ENCODE results near the gene ATP6V1C2. TPM values are rescaled to one million over a fixed set of nuclear protein-coding genes. Genes with fewer than 3 reads are reported as not detected.
A peak's percentile ranks its signal among the peaks of the same experiment; 100 is the strongest.

Gene ATP6V1C2
- total RNA-seq, 1 donor from 2014 or later = 0.26 TPM

DNA sequence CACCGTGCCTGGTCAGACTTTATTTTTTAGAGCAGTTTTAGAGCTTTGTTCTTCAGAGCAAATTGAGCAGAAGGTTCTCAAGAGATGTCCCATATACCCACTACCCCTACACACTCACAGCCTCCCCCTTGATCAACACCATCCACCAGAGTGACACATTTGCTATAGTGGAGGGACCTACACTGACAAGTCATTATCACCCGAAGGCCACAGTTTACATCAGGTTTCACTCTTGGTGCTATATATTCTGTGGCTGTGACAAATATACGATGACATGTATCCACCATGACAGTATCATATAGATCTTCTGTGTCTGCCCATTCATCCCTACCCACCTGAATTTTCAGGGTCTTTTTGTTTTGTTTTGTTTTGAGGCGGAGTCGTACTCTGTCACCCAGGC lies 15.4 kb upstream of the ATP6V1C2 start:
- TF ChIP-seq, protein P1, sequence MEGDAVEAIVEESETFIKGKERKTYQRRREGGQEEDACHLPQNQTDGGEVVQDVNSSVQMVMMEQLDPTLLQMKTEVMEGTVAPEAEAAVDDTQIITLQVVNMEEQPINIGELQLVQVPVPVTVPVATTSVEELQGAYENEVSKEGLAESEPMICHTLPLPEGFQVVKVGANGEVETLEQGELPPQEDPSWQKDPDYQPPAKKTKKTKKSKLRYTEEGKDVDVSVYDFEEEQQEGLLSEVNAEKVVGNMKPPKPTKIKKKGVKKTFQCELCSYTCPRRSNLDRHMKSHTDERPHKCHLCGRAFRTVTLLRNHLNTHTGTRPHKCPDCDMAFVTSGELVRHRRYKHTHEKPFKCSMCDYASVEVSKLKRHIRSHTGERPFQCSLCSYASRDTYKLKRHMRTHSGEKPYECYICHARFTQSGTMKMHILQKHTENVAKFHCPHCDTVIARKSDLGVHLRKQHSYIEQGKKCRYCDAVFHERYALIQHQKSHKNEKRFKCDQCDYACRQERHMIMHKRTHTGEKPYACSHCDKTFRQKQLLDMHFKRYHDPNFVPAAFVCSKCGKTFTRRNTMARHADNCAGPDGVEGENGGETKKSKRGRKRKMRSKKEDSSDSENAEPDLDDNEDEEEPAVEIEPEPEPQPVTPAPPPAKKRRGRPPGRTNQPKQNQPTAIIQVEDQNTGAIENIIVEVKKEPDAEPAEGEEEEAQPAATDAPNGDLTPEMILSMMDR (IDR thresholded peaks at IDR 0.05; ENCODE audit: insufficient read depth, low read length, severe bottlenecking) = no peak
- Histone ChIP-seq H3K36me3 (ENCODE audit: control insufficient read depth, insufficient read depth, low read length) (no peaks in the 10 kb centered on the region), H3K27me3 (ENCODE audit: control insufficient read depth, insufficient read depth, low read length) (no peaks in the 10 kb centered on the region), H3K4me3 (ENCODE audit: low read depth, low read length) (no peak overlapping the region)
- FAIRE-seq (no peak), DNase-seq (ENCODE audit: low read depth) (no peak)

DNA sequence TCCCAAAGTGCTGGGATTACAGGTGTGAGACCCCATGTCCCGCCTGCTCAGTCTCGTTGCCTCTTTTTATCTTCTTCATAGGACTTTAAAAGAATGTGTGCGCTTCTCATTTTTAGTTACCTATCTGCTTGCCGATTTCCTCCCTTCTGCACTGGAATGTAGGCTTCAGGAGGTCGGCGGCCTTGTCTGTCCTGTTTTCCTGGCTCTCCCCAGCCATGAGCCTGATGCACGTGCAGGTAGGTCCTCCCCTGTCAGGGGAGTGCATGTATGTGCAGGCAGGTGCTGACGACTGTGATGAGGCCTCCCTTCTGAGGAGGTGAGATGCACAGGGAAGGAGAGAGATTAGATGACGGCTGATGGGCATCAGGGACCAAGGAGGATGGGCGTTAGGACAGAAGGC lies 13.6 kb upstream of the ATP6V1C2 start:
- DNase-seq (ENCODE audit: low read depth) (no peak), FAIRE-seq (no peak)
- H3K4me3 ChIP-seq (ENCODE audit: low read depth, low read length) = no peak overlapping the region
- no peaks in the 10 kb centered on the region for H3K36me3 ChIP-seq (ENCODE audit: control insufficient read depth, insufficient read depth, low read length)
- no peaks in the 10 kb centered on the region for H3K27me3 ChIP-seq (ENCODE audit: control insufficient read depth, insufficient read depth, low read length)
- TF ChIP-seq, protein P1 (IDR thresholded peaks at IDR 0.05; ENCODE audit: insufficient read depth, low read length, severe bottlenecking) = no peak

DNA sequence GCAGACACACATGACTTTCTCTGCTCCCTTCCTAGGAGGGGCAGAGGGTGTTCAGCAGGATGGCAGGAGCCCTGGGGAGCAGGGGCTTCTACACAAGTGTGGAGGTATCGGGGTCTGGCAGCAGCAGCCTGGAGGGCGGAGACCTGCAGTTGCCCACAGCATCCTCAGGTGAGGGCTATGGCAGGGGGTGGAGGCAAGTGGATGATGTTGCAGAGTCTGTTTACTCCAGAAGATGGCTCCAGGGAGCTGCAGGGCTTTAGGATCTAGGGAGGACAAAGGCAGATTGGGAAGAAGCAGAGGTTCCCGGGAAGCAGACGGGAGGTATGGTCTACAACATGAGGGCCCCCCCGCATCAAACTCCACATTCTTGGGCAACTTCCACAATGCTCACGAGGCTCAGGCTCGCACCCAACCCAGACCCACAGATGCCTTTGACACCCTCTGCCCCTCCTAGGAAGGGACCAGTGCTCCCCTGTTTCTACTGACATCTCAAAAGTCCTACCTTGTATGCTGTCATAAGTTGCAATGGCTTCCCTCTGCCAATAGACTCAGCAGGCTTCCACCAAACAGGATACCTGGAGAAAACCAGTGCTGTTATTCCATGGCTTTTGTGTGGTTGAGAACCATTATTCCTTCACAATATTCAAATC lies 12.0 kb upstream of the ATP6V1C2 start:
- FAIRE-seq = no peak
- peak; percentile 52 for DNase-seq (ENCODE audit: low read depth)
- no peaks in the 10 kb centered on the region for H3K36me3 ChIP-seq (ENCODE audit: control insufficient read depth, insufficient read depth, low read length)
- no peaks in the 10 kb centered on the region for H3K27me3 ChIP-seq (ENCODE audit: control insufficient read depth, insufficient read depth, low read length)
- TF ChIP-seq, protein P1 (IDR thresholded peaks at IDR 0.05; ENCODE audit: insufficient read depth, low read length, severe bottlenecking) = peak; percentile 79
- no peak overlapping the region for H3K4me3 ChIP-seq (ENCODE audit: low read depth, low read length)

DNA sequence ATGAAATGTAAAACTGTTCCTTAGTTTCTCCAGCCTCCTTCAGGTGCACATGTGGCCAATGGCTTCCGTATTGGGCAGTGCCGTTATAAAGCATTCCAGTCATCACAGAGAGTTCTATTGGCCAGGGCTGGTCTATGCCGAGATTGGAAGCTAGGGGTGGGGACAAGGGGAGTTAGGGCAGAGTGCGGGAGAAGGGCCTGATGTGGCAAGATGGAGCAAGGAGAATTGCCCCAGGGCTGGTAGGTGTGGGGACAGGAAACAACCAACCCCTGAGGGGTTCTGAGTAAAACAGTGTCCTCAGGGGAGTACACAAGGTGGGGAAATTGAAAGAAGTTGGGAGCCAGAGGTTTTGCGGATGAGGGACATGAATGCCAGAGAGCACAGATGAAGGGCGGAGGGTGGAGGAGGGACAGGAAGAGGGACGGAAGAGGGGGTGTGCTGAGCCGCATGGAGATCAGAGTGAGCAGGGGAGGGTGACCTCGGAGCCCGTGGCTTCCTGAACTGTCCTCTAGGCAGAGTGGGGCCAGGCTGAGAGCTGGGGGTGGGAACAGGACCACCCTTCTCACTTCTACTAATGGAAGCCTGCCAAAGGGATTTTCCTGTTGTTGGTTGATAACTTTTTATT lies 9.1 kb upstream of the ATP6V1C2 start:
- H3K36me3 ChIP-seq (ENCODE audit: control insufficient read depth, insufficient read depth, low read length) = no peaks in the 10 kb centered on the region
- no peak overlapping the region for H3K4me3 ChIP-seq (ENCODE audit: low read depth, low read length)
- H3K27me3 ChIP-seq (ENCODE audit: control insufficient read depth, insufficient read depth, low read length) = no peaks in the 10 kb centered on the region
- FAIRE-seq (no peak), DNase-seq (ENCODE audit: low read depth) (no peak)
- TF ChIP-seq, protein P1 (IDR thresholded peaks at IDR 0.05; ENCODE audit: insufficient read depth, low read length, severe bottlenecking) = no peak

DNA sequence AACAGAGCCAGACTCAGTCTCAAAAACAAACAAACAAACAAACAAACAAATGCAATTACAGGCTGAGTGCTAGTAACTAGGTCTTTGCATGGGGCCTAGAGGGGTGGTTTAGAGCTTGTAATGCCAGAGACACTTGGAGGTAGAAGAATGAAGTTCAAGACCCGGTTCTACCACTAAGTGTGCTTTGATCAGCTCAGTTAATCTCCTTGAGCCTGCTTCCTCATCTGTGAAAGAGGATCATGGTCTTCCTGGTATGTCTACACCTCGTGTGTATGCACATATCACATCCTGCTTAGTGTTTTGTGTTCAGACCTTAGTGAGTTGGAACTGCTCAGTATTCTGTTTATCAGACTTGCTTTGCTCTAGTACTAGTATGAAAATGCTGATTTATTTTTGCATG lies 4.8 kb upstream of the ATP6V1C2 start:
- H3K27me3 ChIP-seq (ENCODE audit: control insufficient read depth, insufficient read depth, low read length) = peaks cover 8% of the 10 kb centered on the region
- TF ChIP-seq, protein P1 (IDR thresholded peaks at IDR 0.05; ENCODE audit: insufficient read depth, low read length, severe bottlenecking) = no peak
- no peak for FAIRE-seq
- DNase-seq (ENCODE audit: low read depth) = no peak
- no peaks in the 10 kb centered on the region for H3K36me3 ChIP-seq (ENCODE audit: control insufficient read depth, insufficient read depth, low read length)
- no peak overlapping the region for H3K4me3 ChIP-seq (ENCODE audit: low read depth, low read length)

Measured in bronchial epithelial cell (primary cell).